ENCODE measurements around the gene WDR27.

Gene WDR27

DNA sequence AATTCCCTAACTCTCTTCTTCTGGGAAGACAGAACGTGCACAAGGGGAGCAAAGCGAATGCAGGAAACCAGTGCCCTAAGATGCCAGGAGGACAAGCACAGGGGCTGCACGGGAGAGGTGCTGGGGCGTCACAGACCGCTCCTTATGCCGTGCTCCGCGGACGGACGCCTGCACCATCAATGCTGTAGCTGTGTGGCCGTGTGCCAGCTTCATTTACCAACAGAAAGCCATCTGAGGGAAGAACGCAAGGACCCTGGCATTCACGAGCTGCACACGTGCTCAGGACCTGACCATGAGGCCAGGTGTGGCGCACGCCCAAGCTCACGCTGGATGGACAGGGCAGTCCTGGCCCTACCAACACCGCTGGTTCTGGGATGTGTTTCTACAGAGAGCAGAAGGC, 35.4 kb downstream of the WDR27 start:
- no peak for DNase-seq (ENCODE audit: low read depth)
- TF ChIP-seq, protein P1, sequence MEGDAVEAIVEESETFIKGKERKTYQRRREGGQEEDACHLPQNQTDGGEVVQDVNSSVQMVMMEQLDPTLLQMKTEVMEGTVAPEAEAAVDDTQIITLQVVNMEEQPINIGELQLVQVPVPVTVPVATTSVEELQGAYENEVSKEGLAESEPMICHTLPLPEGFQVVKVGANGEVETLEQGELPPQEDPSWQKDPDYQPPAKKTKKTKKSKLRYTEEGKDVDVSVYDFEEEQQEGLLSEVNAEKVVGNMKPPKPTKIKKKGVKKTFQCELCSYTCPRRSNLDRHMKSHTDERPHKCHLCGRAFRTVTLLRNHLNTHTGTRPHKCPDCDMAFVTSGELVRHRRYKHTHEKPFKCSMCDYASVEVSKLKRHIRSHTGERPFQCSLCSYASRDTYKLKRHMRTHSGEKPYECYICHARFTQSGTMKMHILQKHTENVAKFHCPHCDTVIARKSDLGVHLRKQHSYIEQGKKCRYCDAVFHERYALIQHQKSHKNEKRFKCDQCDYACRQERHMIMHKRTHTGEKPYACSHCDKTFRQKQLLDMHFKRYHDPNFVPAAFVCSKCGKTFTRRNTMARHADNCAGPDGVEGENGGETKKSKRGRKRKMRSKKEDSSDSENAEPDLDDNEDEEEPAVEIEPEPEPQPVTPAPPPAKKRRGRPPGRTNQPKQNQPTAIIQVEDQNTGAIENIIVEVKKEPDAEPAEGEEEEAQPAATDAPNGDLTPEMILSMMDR (conservative IDR thresholded peaks at IDR 0.05; ENCODE audit: low read depth, low read length): no peak
- H3K4me3 ChIP-seq (ENCODE audit: low read depth, low read length): no peak overlapping the region

DNA sequence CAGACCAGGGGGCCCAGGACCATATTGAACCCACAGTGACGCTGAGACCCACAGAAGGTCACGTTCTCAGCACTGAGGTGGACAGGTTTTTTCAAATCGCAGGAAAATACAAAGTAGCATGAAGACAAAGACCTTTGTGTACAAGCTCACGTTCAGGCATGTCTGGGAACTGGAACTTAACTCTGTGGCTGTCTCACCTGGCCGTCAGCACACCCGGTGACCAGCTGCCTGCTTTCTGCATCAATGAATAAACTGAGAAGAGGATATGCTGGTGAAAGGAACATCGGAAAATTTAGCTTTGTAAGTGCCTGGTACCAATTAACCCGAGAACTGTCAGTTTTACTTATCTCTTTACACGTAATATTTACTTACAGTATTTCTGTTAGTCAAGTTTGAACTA, 36.5 kb downstream of the WDR27 start:
- TF ChIP-seq, protein P1 (conservative IDR thresholded peaks at IDR 0.05; ENCODE audit: low read depth, low read length): no peak
- no peak overlapping the region for H3K4me3 ChIP-seq (ENCODE audit: low read depth, low read length)
- DNase-seq (ENCODE audit: low read depth): no peak

DNA sequence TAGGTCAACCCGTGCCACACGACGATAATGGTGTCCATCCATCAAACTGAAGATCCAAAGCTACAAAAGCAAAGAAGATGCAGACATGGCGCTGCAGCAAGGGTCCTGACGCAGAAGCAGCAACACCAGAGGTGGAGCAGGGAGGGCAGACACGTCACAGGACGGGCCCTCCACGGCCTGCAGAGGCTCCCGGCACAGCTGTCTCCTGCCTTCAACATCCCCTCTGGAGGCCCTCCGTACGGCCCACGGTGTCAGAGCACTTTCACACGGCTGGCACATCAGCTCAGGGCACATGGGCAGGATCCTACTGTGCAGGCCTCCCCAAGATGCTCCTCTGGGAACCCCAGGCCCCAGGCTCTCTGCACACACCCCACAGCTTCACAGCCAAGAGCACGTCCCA, 37.6 kb downstream of the WDR27 start:
- no peak overlapping the region for H3K4me3 ChIP-seq (ENCODE audit: low read depth, low read length)
- no peak for DNase-seq (ENCODE audit: low read depth)
- TF ChIP-seq, protein P1 (conservative IDR thresholded peaks at IDR 0.05; ENCODE audit: low read depth, low read length): no peak

DNA sequence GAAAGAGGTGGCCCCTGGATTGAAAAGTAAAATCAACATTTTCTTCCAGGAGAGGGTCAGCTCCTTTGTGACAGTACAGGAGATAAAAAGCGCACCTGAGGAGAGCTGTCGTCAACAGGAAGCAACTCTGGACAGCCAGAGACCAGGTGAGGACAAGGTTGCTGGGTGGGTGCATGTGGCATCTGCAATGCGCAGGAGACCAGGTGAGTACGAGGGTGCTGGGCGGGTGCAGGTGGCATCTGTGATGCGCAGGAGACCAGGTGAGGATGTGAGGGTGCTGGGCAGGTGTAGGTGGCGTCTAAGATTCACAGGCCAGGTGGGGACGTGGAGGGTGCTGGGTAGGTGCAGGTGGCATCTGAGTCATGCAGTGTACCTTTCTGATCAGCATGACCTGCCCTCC, 38.4 kb downstream of the WDR27 start:
- TF ChIP-seq, protein P1 (conservative IDR thresholded peaks at IDR 0.05; ENCODE audit: low read depth, low read length): no peak
- H3K4me3 ChIP-seq (ENCODE audit: low read depth, low read length): no peak overlapping the region
- DNase-seq (ENCODE audit: low read depth): no peak

- no peak overlapping the region for H3K4me3 ChIP-seq (ENCODE audit: low read depth, low read length)
- TF ChIP-seq, protein P1 (conservative IDR thresholded peaks at IDR 0.05; ENCODE audit: low read depth, low read length): no peak
- no peak for DNase-seq (ENCODE audit: low read depth)
These were observed 40.5 kb downstream of the WDR27 start for GRCh38 chr6:169661391-169661756.

- TF ChIP-seq, protein P1 (conservative IDR thresholded peaks at IDR 0.05; ENCODE audit: low read depth, low read length): no peak
- DNase-seq (ENCODE audit: low read depth): no peak
- H3K4me3 ChIP-seq (ENCODE audit: low read depth, low read length): no peak overlapping the region
These were observed 41.0 kb downstream of the WDR27 start for GRCh38 chr6:169660751-169661390.

DNA sequence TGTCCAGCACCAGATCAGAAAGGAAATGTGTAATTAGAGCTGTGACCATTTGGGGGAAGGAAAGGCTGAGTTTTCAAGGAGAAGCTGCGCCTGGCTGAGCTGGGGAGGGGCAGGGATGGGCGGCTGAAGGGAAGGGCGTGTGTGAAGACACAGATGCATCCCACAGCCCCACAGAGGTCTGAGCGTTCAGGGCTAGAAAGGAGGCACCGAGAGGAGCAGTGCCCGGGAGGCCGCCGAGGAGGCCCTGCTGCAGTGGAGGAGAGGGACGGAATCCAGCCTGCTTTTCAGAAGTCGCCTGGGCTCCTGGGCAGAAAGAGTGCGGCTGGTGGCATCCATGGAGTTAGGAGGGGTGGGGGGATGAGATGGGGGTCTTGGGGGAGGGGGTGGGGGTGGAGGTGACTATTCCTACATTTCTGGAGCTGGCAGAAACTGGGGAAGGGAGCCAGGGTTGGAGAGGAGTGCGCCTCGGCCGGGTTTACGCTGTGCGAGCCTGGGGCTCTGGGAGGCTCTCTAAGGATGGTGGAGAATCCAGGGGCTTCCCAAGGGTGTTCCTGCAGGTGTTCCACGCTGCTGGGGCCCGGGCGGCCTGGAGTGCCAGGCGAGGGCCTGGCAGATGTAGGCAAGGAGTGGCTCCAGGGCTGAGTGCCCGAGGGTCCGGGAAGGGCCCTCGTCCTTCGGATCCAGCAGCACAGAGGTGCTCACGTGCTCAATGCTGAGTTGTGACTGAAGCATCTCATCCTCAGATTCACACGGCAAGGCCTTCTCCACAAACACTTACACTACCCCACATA, 41.8 kb downstream of the WDR27 start:
- DNase-seq (ENCODE audit: low read depth): no peak
- TF ChIP-seq, protein P1 (conservative IDR thresholded peaks at IDR 0.05; ENCODE audit: low read depth, low read length): no peak
- H3K4me3 ChIP-seq (ENCODE audit: low read depth, low read length): no peak overlapping the region
